Left lung (tissue), 10 donors: ENCODE measurements around the gene LCN12. TPM values are rescaled to one million over a fixed set of nuclear protein-coding genes. Genes with fewer than 3 reads are reported as not detected.

Experiments
- ATAC-seq: fragments of 200-7000 bp; cut with Tn5 transposase; one replicate; pipeline ENCODE4 v1.9.1; 2020; ENCODE audit warnings: moderate library complexity
- DNase-seq, 4 donors: peaks; one replicate each; pipeline ENCODE4 v3.0.0-alpha.2; 2013 to 2020
- H3K27ac ChIP-seq, 2 donors: fragments of 200-600 bp; sonication (generic) in 1 of 2; one replicate each; pipeline versions ENCODE4 v1.5.0 to v1.8.0; 2020 to 2021
- H3K27me3 ChIP-seq, 2 donors: fragments of 200-600 bp; sonication (generic) in 1 of 2; one replicate each; pipeline versions ENCODE4 v1.5.0 to v1.8.0; 2020 to 2021
- H3K36me3 ChIP-seq, 2 donors: fragments of 200-600 bp; sonication (generic) in 1 of 2; one replicate each; pipeline versions ENCODE4 v1.5.0 to v1.8.0; 2020 to 2021
- H3K4me1 ChIP-seq, 2 donors: fragments of 200-600 bp; one replicate each; pipeline ENCODE4 v1.8.0; 2021
- H3K4me3 ChIP-seq, 2 donors: fragments of 200-600 bp; sonication (generic) in 1 of 2; one replicate each; pipeline versions ENCODE4 v1.5.0 to v1.8.0; 2020 to 2021; ENCODE audit warnings: mild to moderate bottlenecking in 1 of 2
- H3K9me3 ChIP-seq, 2 donors: fragments of 200-600 bp; sonication (generic) in 1 of 2; one replicate each; pipeline versions ENCODE4 v1.5.0 to v1.8.0; 2020 to 2021
- intact Hi-C, 2 donors: fragments of 100-400 bp; cut with DNase I; formaldehyde crosslinking; loops; one replicate each; pipeline versions ENCODE4 v1.11.2 to v1.14.2; 2022
- polyA plus RNA-seq, 6 donors: library from polyadenylated mRNA; unstranded; fragments of 120-200 nt; gene quantifications; one replicate each; pipeline ENCODE4 v1.2.1, GENCODE V29; 2013; ENCODE audit not compliant: insufficient read length in 6 of 6
- total RNA-seq, 2 donors: library from RNA; stranded (reverse); fragmentation: NEBNext Ultra II Directional; extraction: Animal tissue kit (Norgen Biotek cat#: 25700); gene quantifications; one replicate each; pipeline ENCODE4 v1.2.1, GENCODE V29; 2021
- TF ChIP-seq, protein P1 (sequence below), 2 donors: fragments of 200-600 bp; sonication (generic) in 1 of 2; IDR thresholded peaks; one replicate each; pipeline versions ENCODE4 v1.5.0 to v1.8.0; 2021; ENCODE audit warnings: antibody characterized with exemption in 2 of 2
- donor health status: DM: no; HTN: yes; CAD: no.
- donor health status: DM: no; HTN: no; CAD: no.

The LCN12 gene
- total and polyA plus RNA-seq, 8 donors = 2.1 to 28.0 (median 13.3) TPM

DNA sequence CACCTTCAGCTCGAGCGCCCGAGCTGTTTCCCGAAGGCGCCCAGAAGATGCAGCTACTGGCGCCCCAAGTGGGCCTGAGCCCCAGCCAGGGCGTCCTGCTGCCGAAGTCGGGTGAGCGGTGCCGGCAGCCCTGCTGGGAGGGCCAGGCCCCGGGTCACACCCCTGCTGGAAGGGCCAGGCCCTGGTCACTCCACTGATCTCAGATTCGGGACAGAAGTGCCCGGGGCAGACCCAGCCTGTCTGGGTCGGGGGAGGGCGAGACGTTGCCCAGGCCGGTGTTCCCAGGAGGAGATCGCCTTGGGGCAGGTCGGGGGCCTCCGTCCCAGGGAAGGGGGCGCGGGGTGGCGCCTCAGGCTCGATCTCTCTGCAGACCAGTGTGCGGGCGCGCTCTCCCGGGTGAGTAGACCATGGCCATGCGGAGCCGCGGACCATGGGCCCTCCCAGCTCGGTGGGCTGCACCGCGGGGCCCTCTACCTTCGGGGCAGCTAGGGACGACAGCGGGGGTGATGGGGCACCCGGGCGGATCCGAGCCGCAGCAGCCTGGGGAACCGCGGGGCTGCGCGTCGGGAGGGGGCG, 33.0 kb downstream of the LCN12 start:
- Histone ChIP-seq H3K9me3 (no peaks in the 10 kb centered on the region), H3K36me3 (no peaks in the 10 kb centered on the region), H3K27ac (no peak overlapping the region), H3K4me1 (peaks cover 0 to 5% of the 10 kb centered on the region in 2 donors), H3K4me3 (no peak overlapping the region), H3K27me3 (peaks cover 24 to 49% of the 10 kb centered on the region in 2 donors)
- intact Hi-C loops = no loop called here
- ATAC-seq (no peak), DNase-seq (no peak)
- TF ChIP-seq, protein P1, sequence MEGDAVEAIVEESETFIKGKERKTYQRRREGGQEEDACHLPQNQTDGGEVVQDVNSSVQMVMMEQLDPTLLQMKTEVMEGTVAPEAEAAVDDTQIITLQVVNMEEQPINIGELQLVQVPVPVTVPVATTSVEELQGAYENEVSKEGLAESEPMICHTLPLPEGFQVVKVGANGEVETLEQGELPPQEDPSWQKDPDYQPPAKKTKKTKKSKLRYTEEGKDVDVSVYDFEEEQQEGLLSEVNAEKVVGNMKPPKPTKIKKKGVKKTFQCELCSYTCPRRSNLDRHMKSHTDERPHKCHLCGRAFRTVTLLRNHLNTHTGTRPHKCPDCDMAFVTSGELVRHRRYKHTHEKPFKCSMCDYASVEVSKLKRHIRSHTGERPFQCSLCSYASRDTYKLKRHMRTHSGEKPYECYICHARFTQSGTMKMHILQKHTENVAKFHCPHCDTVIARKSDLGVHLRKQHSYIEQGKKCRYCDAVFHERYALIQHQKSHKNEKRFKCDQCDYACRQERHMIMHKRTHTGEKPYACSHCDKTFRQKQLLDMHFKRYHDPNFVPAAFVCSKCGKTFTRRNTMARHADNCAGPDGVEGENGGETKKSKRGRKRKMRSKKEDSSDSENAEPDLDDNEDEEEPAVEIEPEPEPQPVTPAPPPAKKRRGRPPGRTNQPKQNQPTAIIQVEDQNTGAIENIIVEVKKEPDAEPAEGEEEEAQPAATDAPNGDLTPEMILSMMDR (IDR thresholded peaks at IDR 0.05) = no peak

DNA sequence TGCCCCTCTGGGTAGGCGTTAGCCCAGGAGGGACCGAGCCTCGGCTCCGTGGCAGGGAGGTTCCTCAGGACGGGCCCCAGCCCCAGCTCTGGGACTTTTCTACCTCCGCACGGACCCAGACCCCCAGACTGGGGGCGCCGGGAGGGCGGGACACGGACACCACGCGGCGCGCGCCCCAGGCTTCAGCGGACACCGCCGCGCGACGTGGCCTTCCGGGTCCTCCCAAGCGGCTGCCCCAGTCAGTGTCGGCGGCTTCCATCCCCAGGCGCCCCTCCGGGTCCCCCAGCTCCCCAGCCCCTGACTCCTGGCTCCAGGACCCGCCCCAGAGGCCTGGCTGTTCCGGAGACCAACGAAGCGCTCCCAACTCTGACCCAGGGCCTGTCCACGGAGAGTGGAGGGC, 33.8 kb downstream of the LCN12 start:
- intact Hi-C loops = no loop called here
- Histone ChIP-seq H3K9me3 (peaks cover 0 to 3% of the 10 kb centered on the region in 2 donors), H3K4me3 (no peak overlapping the region), H3K36me3 (no peaks in the 10 kb centered on the region), H3K27me3 (peaks cover 24 to 49% of the 10 kb centered on the region in 2 donors), H3K4me1 (peaks cover 0 to 5% of the 10 kb centered on the region in 2 donors), H3K27ac (no peak overlapping the region)
- TF ChIP-seq, protein P1 (IDR thresholded peaks at IDR 0.05) = no peak
- no peak for DNase-seq
- ATAC-seq = no peak

DNA sequence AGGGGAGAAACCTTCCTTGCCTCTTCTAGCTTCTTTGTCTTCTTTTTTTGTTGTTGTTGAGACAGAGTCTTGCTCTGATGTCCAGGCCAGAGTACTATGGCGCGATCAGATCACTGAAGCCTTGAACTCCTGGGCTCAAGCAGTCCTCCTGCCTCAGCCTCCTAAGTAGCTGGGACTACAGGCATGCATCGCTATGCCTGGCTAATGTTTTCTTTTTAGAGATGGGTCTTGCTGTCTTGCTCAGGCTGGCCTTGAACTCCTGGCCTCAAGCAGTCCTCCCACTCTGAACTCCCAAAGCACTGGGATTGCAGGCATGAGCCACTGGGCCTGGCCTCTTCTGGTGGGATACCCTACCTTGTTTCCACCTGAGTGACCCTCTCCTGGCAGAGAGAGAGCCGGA, 36.8 kb downstream of the LCN12 start:
- no peak overlapping the region for H3K4me3 ChIP-seq
- intact Hi-C loops = no loop called here
- H3K27ac ChIP-seq = no peak overlapping the region
- H3K4me1 ChIP-seq = peaks cover 12 to 14% of the 10 kb centered on the region in 2 donors
- peaks cover 0 to 3% of the 10 kb centered on the region in 2 donors for H3K9me3 ChIP-seq
- ATAC-seq = no peak
- TF ChIP-seq, protein P1 (IDR thresholded peaks at IDR 0.05) = no peak
- peaks cover 0 to 8% of the 10 kb centered on the region in 2 donors for H3K36me3 ChIP-seq
- DNase-seq = no peak
- peaks cover 24 to 34% of the 10 kb centered on the region in 2 donors for H3K27me3 ChIP-seq

DNA sequence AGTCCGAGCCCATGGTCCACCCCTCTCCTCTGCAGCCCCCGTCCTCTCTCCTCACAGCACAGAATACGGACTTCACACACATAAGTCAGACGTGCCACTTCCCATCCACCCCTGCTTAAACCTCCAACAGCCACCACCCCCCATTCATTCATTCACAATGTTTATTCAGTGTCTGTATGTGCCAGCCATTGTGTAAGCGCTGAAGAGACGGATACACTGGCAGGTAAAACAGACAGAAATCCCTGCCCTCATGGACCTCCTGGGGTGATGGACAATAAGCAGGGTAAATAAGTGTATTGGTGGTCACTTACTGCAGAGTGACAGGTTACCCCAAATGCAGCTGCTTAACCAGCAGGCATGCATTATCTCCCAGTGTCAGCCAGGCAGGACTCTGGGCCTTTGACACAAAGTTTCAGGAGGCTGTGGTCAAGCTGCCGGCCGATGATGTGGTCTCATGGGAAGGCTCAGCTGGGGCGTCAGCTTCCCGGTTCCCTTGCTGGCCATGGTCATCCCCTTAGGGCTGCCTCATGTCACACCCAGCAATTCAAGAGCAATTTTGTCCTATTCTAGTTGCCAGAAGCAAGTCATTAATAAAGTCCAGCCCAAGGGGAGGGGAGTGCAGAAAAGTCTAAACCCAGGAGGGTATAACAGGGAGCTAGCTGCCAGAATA, 38.3 kb downstream of the LCN12 start:
- ATAC-seq (no peak), DNase-seq (no peak)
- Histone ChIP-seq H3K9me3 (peaks cover 0 to 3% of the 10 kb centered on the region in 2 donors), H3K4me3 (no peak overlapping the region), H3K27ac (peak overlapping the region in 1 of 2 donors; percentile 96), H3K4me1 (peaks cover 17 to 29% of the 10 kb centered on the region in 2 donors), H3K36me3 (peaks cover 0 to 19% of the 10 kb centered on the region in 2 donors), H3K27me3 (peaks cover 11 to 31% of the 10 kb centered on the region in 2 donors)
- TF ChIP-seq, protein P1 (IDR thresholded peaks at IDR 0.05) = no peak
- intact Hi-C loops = no loop called here

DNA sequence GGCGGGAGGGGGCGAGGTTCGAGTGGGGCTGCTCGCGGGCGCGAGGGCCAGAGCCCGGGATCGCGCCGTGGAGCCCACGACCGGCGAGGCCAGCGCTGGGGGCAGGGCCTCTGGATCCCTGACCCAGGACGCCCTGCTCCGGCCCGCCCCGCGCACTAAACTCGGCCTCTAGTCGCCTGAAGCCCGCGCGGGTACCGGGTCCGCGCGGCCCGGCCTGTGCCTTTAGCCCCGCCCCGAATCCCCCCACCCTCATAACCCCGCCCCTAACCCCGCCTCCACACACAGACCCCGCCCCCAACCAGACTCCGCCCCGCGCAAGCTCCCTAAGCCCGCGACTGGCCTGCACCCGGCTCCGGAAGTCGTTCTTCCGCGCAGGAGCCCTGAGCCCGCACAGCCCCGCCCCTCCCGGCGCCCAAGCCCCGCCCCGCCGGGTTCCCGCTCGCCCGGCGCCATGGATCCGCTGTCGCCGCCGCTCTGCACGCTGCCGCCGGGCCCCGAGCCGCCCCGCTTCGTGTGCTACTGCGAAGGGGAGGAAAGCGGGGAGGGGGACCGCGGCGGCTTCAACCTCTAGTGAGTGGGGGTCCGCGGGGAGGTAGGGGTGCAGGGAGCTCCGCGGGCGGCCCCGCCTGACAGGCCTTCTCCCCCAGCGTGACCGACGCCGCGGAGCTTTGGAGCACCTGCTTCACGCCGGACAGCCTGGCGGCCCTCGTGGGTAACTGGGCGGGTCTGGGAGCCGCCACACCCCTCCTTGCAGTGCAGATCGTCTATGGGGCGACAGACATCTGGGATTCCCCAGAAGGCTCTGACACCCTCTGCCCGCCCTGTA, 40.1 kb downstream of the LCN12 start, which contains the start of gene PAXX:
Gene PAXX, plus strand, starts transcription at position 430 of the 826 bp plus-strand sequence. Its CDS starts 22 bp downstream, at position 452.
- intact Hi-C loops = no loop called here
- DNase-seq = peak; percentile 72 to 99 (median 93)
- H3K36me3 ChIP-seq = peaks cover 0 to 19% of the 10 kb centered on the region in 2 donors
- ATAC-seq = peak; percentile 81
- H3K4me3 ChIP-seq = peak within 1 kb of the TSS; percentile 70 to 97
- peaks cover 0 to 29% of the 10 kb centered on the region in 2 donors for H3K27me3 ChIP-seq
- peaks cover 27 to 47% of the 10 kb centered on the region in 2 donors for H3K4me1 ChIP-seq
- peaks cover 0 to 3% of the 10 kb centered on the region in 2 donors for H3K9me3 ChIP-seq
- peak within 1 kb of the TSS; percentile 87 to 96 for H3K27ac ChIP-seq
- TF ChIP-seq, protein P1 (IDR thresholded peaks at IDR 0.05) = no peak
